KMS-11 (cell line): ENCODE results near the gene TRAK1.

Experiments
- H2AFZ ChIP-seq: fragments of 200-600 bp; sonication (generic); 2 replicates; pipeline ENCODE4 v1.6.1; 2016; ENCODE audit warnings: antibody characterized with exemption, mixed run types, low read depth
- H3K27ac ChIP-seq: fragments of 200-600 bp; sonication (generic); 2 replicates; pipeline ENCODE4 v1.6.1; 2016; ENCODE audit warnings: mild to moderate bottlenecking, mixed run types
- H3K27me3 ChIP-seq: fragments of 200-600 bp; sonication (generic); 2 replicates; pipeline ENCODE4 v1.6.1; 2017; ENCODE audit warnings: mild to moderate bottlenecking, low read depth, mixed run types, moderate library complexity; ENCODE audit not compliant: insufficient read depth
- H3K36me3 ChIP-seq: fragments of 200-600 bp; sonication (generic); 2 replicates; pipeline ENCODE4 v1.6.1; 2017; ENCODE audit warnings: mild to moderate bottlenecking, mixed run types; ENCODE audit not compliant: insufficient read depth
- H3K4me1 ChIP-seq: fragments of 200-600 bp; sonication (generic); 2 replicates; pipeline ENCODE4 v1.6.1; 2016; ENCODE audit warnings: mild to moderate bottlenecking, low read depth, mixed run types; ENCODE audit not compliant: poor library complexity, severe bottlenecking
- H3K4me2 ChIP-seq: fragments of 200-600 bp; sonication (generic); 2 replicates; pipeline ENCODE4 v1.7.0; 2016; ENCODE audit warnings: mild to moderate bottlenecking, mixed run types
- H3K4me3 ChIP-seq: fragments of 200-600 bp; sonication (generic); IDR thresholded peaks from 2 replicates; pipeline ENCODE4 v1.6.1; 2017; ENCODE audit warnings: low read depth, low read length, mixed read lengths; ENCODE audit not compliant: insufficient read depth
- H3K79me2 ChIP-seq: fragments of 200-600 bp; sonication (generic); 2 replicates; pipeline ENCODE4 v1.6.1; 2016; ENCODE audit warnings: low read depth, mixed run types; ENCODE audit not compliant: insufficient read depth
- H3K9ac ChIP-seq: fragments of 200-600 bp; sonication (generic); 2 replicates; pipeline ENCODE4 v1.6.1; 2016; ENCODE audit warnings: mild to moderate bottlenecking, mixed run types
- H4K20me1 ChIP-seq: fragments of 200-600 bp; sonication (generic); 2 replicates; pipeline ENCODE4 v1.6.1; 2016; ENCODE audit warnings: mild to moderate bottlenecking, mixed run types; ENCODE audit not compliant: insufficient read depth
- TF ChIP-seq, protein P1 (sequence below): fragments of 200-600 bp; sonication (generic); conservative IDR thresholded peaks from 2 replicates; pipeline ENCODE4 v1.6.1; 2017; ENCODE audit warnings: low read depth, mild to moderate bottlenecking, antibody characterized with exemption, low read length, moderate library complexity, mixed read lengths

Gene TRAK1

GRCh38 chr3:42053476-42053875 is 37.7 kb upstream of the TRAK1 start:
- H3K27me3 ChIP-seq, result no peaks in the 10 kb centered on the region
- no peak overlapping the region for H3K4me3 ChIP-seq
- H2AFZ ChIP-seq, result no peak overlapping the region
- peaks cover 3% of the 10 kb centered on the region for H3K4me1 ChIP-seq
- no peaks in the 10 kb centered on the region for H4K20me1 ChIP-seq
- H3K4me2 ChIP-seq, result no peak overlapping the region
- no peak overlapping the region for H3K9ac ChIP-seq
- no peaks in the 10 kb centered on the region for H3K36me3 ChIP-seq
- TF ChIP-seq, protein P1, sequence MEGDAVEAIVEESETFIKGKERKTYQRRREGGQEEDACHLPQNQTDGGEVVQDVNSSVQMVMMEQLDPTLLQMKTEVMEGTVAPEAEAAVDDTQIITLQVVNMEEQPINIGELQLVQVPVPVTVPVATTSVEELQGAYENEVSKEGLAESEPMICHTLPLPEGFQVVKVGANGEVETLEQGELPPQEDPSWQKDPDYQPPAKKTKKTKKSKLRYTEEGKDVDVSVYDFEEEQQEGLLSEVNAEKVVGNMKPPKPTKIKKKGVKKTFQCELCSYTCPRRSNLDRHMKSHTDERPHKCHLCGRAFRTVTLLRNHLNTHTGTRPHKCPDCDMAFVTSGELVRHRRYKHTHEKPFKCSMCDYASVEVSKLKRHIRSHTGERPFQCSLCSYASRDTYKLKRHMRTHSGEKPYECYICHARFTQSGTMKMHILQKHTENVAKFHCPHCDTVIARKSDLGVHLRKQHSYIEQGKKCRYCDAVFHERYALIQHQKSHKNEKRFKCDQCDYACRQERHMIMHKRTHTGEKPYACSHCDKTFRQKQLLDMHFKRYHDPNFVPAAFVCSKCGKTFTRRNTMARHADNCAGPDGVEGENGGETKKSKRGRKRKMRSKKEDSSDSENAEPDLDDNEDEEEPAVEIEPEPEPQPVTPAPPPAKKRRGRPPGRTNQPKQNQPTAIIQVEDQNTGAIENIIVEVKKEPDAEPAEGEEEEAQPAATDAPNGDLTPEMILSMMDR, result no peak
- no peaks in the 10 kb centered on the region for H3K79me2 ChIP-seq
- no peak overlapping the region for H3K27ac ChIP-seq

DNA sequence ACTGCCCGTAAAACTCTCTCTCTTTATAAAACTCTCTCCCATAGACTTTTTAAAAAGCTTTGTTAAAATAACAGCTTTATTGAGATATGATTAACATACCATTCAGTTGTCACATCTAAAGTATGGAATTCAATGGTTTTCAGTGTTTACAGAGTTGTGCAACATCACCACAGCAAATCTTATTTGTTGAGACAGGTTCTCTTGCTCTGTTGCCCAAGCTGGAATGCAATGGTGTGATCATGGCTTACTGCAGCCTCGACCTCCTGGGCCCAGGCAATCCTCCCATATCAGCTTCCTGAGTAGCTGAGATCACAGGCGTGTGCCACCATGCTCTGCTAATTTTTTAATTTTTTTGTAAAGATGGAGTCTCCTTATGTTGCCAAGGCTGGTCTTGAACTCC is 35.9 kb upstream of the TRAK1 start:
- Histone ChIP-seq H3K79me2 (no peaks in the 10 kb centered on the region), H3K4me1 (no peaks in the 10 kb centered on the region), H2AFZ (no peak overlapping the region), H3K4me2 (no peak overlapping the region), H3K36me3 (no peaks in the 10 kb centered on the region), H3K4me3 (no peak overlapping the region), H3K27me3 (no peaks in the 10 kb centered on the region), H4K20me1 (no peaks in the 10 kb centered on the region), H3K9ac (no peak overlapping the region), H3K27ac (no peak overlapping the region)
- TF ChIP-seq, protein P1, result no peak

DNA sequence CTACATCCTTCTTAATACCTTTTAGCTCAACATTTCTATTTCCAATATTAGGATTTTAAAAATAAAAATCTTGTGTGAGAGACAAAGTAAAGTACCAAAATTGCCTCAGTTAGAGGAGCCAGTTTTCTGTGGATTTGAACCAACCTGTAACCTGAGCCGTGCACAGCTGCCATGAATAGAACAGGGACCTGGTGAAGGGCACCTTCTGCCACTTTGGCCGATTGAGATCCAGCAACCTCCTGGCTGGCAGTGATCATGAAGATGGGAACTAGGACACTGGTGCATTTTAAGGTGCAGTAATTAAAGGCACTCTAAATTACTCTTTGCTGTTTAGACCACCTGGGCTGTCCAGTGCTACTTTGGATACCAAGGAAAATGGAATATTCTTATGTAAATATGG is 34.3 kb upstream of the TRAK1 start:
- no peaks in the 10 kb centered on the region for H3K4me1 ChIP-seq
- no peaks in the 10 kb centered on the region for H3K27me3 ChIP-seq
- H3K4me2 ChIP-seq, result no peak overlapping the region
- H3K27ac ChIP-seq, result no peak overlapping the region
- TF ChIP-seq, protein P1, result no peak
- H2AFZ ChIP-seq, result no peak overlapping the region
- no peaks in the 10 kb centered on the region for H4K20me1 ChIP-seq
- no peaks in the 10 kb centered on the region for H3K36me3 ChIP-seq
- H3K4me3 ChIP-seq, result no peak overlapping the region
- no peak overlapping the region for H3K9ac ChIP-seq
- no peaks in the 10 kb centered on the region for H3K79me2 ChIP-seq

DNA sequence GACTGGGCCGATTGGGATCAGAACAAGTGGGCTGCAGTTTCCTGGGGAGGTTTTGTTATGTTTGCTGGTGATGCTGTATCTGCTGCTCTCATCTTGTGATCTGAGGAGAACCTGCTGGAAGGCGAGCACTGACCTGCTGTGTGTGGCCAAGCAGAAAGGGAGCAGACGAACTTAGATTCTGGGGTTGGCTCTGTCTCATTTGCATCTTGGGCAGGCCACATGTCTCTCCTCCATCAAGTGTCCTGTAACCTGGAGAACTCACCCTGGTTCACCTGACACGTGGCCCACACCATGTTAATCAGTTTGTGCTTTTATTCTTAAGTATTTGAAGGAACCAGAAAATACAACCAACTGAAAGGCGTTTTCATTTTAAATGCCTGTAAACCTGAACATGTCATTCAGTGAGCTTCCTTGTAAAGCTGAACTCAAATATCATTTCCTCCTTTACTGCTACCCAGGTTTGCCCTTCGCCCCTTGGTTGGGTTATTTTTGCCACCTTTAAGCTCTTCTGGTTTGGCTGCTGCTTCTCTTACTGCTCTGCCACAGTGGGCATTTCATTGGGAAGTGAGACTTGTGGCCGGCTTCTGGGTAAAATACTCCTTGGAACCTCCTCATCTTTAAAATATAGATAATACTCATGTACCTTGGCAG is 33.5 kb upstream of the TRAK1 start:
- TF ChIP-seq, protein P1, result no peak
- Histone ChIP-seq H3K4me1 (no peaks in the 10 kb centered on the region), H3K27ac (no peak overlapping the region), H3K4me3 (no peak overlapping the region), H2AFZ (no peak overlapping the region), H3K79me2 (no peaks in the 10 kb centered on the region), H3K27me3 (no peaks in the 10 kb centered on the region), H4K20me1 (no peaks in the 10 kb centered on the region), H3K9ac (no peak overlapping the region), H3K36me3 (no peaks in the 10 kb centered on the region), H3K4me2 (no peak overlapping the region)
